BJ (cell line): ENCODE measurements around the gene CDKN2D. TPM values are rescaled to one million over a fixed set of nuclear protein-coding genes. Genes with fewer than 3 reads are reported as not detected.
"Not testable (repeated sequence)": the region's sequence is repeated elsewhere in the genome, so short reads cannot be mapped to it uniquely, and the experiment has no call there.

Experiments
- CTCF ChIA-PET: fragments of 350-600 bp; formaldehyde crosslinking; extraction: SDS; loops from one replicate; lab custom pipeline; 2021; ENCODE audit warnings: antibody characterized with exemption, inconsistent platforms; lab: Yijun Ruan, JAX
- POLR2A ChIA-PET: fragments of 300-600 bp; sonication (Branson Sonifier 250); formaldehyde crosslinking; extraction: SDS; loops from one replicate; lab custom pipeline; 2021; ENCODE audit warnings: antibody characterized with exemption; lab: Charles Lee
- DNase-seq: peaks from one replicate; pipeline ENCODE4 v3.0.0-alpha.2; 2011; ENCODE audit warnings: low read depth
- H3K27me3 ChIP-seq: 2 replicates; pipeline ENCODE4 v1.6.0; 2011; ENCODE audit warnings: low read length; ENCODE audit not compliant: control insufficient read depth, insufficient read depth
- H3K36me3 ChIP-seq: 2 replicates; pipeline ENCODE4 v1.5.1; 2011; ENCODE audit warnings: low read length; ENCODE audit not compliant: control insufficient read depth, insufficient read depth
- H3K4me3 ChIP-seq: 2 replicates; pipeline ENCODE4 v1.5.1; 2011; ENCODE audit warnings: low read depth, mild to moderate bottlenecking, control low read depth, low read length
- polyA plus RNA-seq: library from polyadenylated mRNA; depleted of rRNA; stranded (reverse); fragments of >200 nt; gene quantifications from 2 replicates; pipeline ENCODE4 v1.2.3, GENCODE V29; 2011
- TF ChIP-seq, protein P1 (sequence below): IDR thresholded peaks from 2 replicates; pipeline ENCODE4 v1.5.1; 2011; ENCODE audit warnings: low read depth, mild to moderate bottlenecking, control low read depth, inconsistent platforms, low read length, moderate library complexity; ENCODE audit not compliant: insufficient read depth

The CDKN2D gene
- polyA plus RNA-seq, 1 experiment: 15.5 TPM

- Histone ChIP-seq H3K36me3 (no peaks in the 10 kb centered on the region), H3K4me3 (no peak overlapping the region), H3K27me3 (peaks cover 2% of the 10 kb centered on the region)
- TF ChIP-seq, protein P1, sequence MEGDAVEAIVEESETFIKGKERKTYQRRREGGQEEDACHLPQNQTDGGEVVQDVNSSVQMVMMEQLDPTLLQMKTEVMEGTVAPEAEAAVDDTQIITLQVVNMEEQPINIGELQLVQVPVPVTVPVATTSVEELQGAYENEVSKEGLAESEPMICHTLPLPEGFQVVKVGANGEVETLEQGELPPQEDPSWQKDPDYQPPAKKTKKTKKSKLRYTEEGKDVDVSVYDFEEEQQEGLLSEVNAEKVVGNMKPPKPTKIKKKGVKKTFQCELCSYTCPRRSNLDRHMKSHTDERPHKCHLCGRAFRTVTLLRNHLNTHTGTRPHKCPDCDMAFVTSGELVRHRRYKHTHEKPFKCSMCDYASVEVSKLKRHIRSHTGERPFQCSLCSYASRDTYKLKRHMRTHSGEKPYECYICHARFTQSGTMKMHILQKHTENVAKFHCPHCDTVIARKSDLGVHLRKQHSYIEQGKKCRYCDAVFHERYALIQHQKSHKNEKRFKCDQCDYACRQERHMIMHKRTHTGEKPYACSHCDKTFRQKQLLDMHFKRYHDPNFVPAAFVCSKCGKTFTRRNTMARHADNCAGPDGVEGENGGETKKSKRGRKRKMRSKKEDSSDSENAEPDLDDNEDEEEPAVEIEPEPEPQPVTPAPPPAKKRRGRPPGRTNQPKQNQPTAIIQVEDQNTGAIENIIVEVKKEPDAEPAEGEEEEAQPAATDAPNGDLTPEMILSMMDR: no peak
- ChIA-PET POLR2A (no interaction called here), CTCF (interaction anchor here (0.7 to 1.5 kb wide), 2 partner anchors 8 to 25 kb away, joined by 3 to 7 read pairs; no protein-coding TSS in a partner anchor)
- DNase-seq: peak; percentile 96
Observed at GRCh38 chr19:10533646-10534386, 35.0 kb downstream of the CDKN2D start.

- Histone ChIP-seq H3K36me3 (no peaks in the 10 kb centered on the region), H3K27me3 (no peaks in the 10 kb centered on the region; the same call in 1 of the 2 replicates), H3K4me3 (no peak overlapping the region)
- DNase-seq: no peak
- TF ChIP-seq, protein P1: no peak
- CTCF ChIA-PET: interaction anchor here (0.8 to 1.2 kb wide), 2 partner anchors 9 to 26 kb away, joined by 3 read pairs; no protein-coding TSS in a partner anchor
- POLR2A ChIA-PET: no interaction called here
Observed at GRCh38 chr19:10532457-10532856, 36.3 kb downstream of the CDKN2D start.

- H3K36me3 ChIP-seq, H3K4me3 ChIP-seq, H3K27me3 ChIP-seq, POLR2A ChIA-PET, DNase-seq: not testable (repeated sequence)
- CTCF ChIA-PET: interaction anchor here (2.4 kb wide), 1 partner anchor 17 kb away, joined by 6 read pairs; no protein-coding TSS in a partner anchor
Observed at GRCh38 chr19:10526887-10527286, 41.9 kb downstream of the CDKN2D start.

GRCh38 chr19:10525636-10526035, 43.1 kb downstream of the CDKN2D start:
- DNase-seq: no peak
- Histone ChIP-seq H3K27me3 (peaks cover 4% of the 10 kb centered on the region), H3K4me3 (no peak overlapping the region), H3K36me3 (no peaks in the 10 kb centered on the region)
- POLR2A ChIA-PET: no interaction called here
- CTCF ChIA-PET: interaction anchor here (0.7 to 2.4 kb wide), 4 partner anchors 16 to 59 kb away, joined by 4 to 6 read pairs (median 4); partner anchors contain the start of gene KRI1
- TF ChIP-seq, protein P1: no peak

DNA sequence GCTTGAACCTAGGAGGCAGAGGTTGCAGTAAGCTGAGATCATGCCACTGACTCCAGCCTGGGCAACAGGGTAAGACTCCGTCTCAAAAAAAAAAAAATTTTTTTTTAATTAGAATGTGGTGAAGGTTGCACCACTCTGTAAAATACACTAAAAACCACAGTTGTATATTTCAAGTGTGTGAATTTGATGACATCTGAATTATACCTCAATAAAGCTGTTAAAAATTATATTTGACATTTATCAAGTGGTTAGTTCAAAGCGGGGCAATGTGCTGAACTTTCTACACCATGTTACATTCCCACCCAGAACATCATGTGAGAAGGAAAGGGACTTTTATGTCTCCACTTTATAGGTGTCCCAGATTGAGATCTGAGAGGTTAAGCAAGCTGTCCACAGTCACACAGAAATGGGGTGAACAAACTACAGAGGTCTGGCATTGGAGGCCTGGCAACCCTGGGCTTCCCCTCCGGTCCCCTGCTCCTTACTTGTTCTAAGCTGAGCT, 45.6 kb downstream of the CDKN2D start:
- peaks cover 9% of the 10 kb centered on the region for H3K27me3 ChIP-seq
- H3K36me3 ChIP-seq: no peaks in the 10 kb centered on the region
- no peak overlapping the region for H3K4me3 ChIP-seq
- no peak for DNase-seq
- ChIA-PET POLR2A (no interaction called here), CTCF (interaction anchor here (1.3 to 1.5 kb wide), 3 partner anchors 12 to 58 kb away, joined by 3 to 4 read pairs (median 4); no protein-coding TSS in a partner anchor)
- TF ChIP-seq, protein P1: no peak
